Activated CD4-positive, alpha-beta T cell treated with anti-CD3 and anti-CD28 coated beads for 4 hours (primary cell): ENCODE data around the gene EEF1B2.
"Not testable (repeated sequence)": the region's sequence is repeated elsewhere in the genome, so short reads cannot be mapped to it uniquely, and the experiment has no call there.

ENCODE experiments used
- DNase-seq, 2 donors: peaks; one replicate each; pipeline ENCODE4 v3.0.0-alpha.2; 2020

The EEF1B2 gene

GRCh38 chr2:206159346-206160124, at the start of gene EEF1B2, which contains the start of gene NDUFS1:
Gene EEF1B2, plus strand, starts transcription at chr2:206159895. Its CDS starts 85 bp downstream, at chr2:206159980.
Gene NDUFS1, minus strand, starts transcription at chr2:206159444. Its CDS starts 5,766 bp downstream, at chr2:206153678.
- peak; percentile 94 to 96 for DNase-seq

GRCh38 chr2:206112108-206112507, 47.6 kb upstream of the EEF1B2 start:
- no peak for DNase-seq

- no peak for DNase-seq
Observed at GRCh38 chr2:206112846-206113547, 46.7 kb upstream of the EEF1B2 start.

GRCh38 chr2:206115026-206115578, 44.6 kb upstream of the EEF1B2 start:
- no peak for DNase-seq

GRCh38 chr2:206116278-206116677, 43.4 kb upstream of the EEF1B2 start:
- no peak for DNase-seq

- DNase-seq, result not testable (repeated sequence)
Observed at GRCh38 chr2:206122569-206122968, 37.1 kb upstream of the EEF1B2 start.

- no peak for DNase-seq
Observed at GRCh38 chr2:206125901-206126300, 33.8 kb upstream of the EEF1B2 start.

GRCh38 chr2:206127656-206128055, 32.0 kb upstream of the EEF1B2 start:
- no peak for DNase-seq

GRCh38 chr2:206143451-206143850, 16.2 kb upstream of the EEF1B2 start:
- no peak for DNase-seq

- DNase-seq, result no peak
Observed at GRCh38 chr2:206144383-206144782, 15.3 kb upstream of the EEF1B2 start.

- DNase-seq, result no peak
Observed at GRCh38 chr2:206145665-206146064, 14.0 kb upstream of the EEF1B2 start.

GRCh38 chr2:206149330-206149729, 10.4 kb upstream of the EEF1B2 start:
- DNase-seq, result no peak

GRCh38 chr2:206150168-206150567, 9.5 kb upstream of the EEF1B2 start:
- DNase-seq, result no peak

- no peak for DNase-seq
Observed at GRCh38 chr2:206150631-206151030, 9.1 kb upstream of the EEF1B2 start.

- no peak for DNase-seq
Observed at GRCh38 chr2:206154197-206154596, 5.5 kb upstream of the EEF1B2 start.

GRCh38 chr2:206157014-206157413, 2.7 kb upstream of the EEF1B2 start:
- not testable (repeated sequence) for DNase-seq

GRCh38 chr2:206158563-206159345, 941 bp upstream of the EEF1B2 start:
- DNase-seq, result no peak

GRCh38 chr2:206160125-206160806, 571 bp downstream of the EEF1B2 start:
- peak; percentile 13 to 77 for DNase-seq

GRCh38 chr2:206160807-206161179, 1.1 kb downstream of the EEF1B2 start:
- DNase-seq, result no peak

GRCh38 chr2:206162401-206162800, 2.7 kb downstream of the EEF1B2 start:
- DNase-seq, result not testable (repeated sequence)

- no peak for DNase-seq
Observed at GRCh38 chr2:206163251-206163880, 3.7 kb downstream of the EEF1B2 start.
